Omental fat pad (tissue), 4 donors: ENCODE results near the gene SYT17. TPM values are rescaled to one million over a fixed set of nuclear protein-coding genes. Genes with fewer than 3 reads are reported as not detected.

Experiments used
- ATAC-seq: fragments of 150-250 bp; one replicate; pipeline ENCODE4 v1.9.1; 2016; ENCODE audit warnings: mild to moderate bottlenecking, moderate library complexity; ENCODE audit not compliant: low FRiP score
- DNase-seq: peaks from one replicate; pipeline ENCODE4 v3.0.0-alpha.2; 2019; ENCODE audit warnings: low spot score
- CTCF ChIP-seq, 3 donors: fragments of 450-650 bp; IDR thresholded peaks; one replicate each; pipeline ENCODE4 v1.5.1; 2016 to 2017; ENCODE audit warnings: antibody characterized with exemption in 3 of 3, mild to moderate bottlenecking in 3 of 3, moderate library complexity in 2 of 3
- total RNA-seq, 4 donors: library from RNA; depleted of rRNA; stranded (reverse); fragments of >200 nt; gene quantifications; one replicate each; pipeline ENCODE4 v1.1.0, GENCODE V29; 2016

Gene SYT17
- total RNA-seq, 4 donors from 2014 or later, result 3.0 to 15.9 (median 7.1) TPM

GRCh38 chr16:19138601-19139000 is 29.4 kb upstream of the SYT17 start:
- TF ChIP-seq CTCF (IDR thresholded peaks at IDR 0.05), result no peak
- ATAC-seq (peak; percentile 62), DNase-seq (no peak)

- TF ChIP-seq CTCF (IDR thresholded peaks at IDR 0.05), result no peak
- no peak for DNase-seq
Measured at GRCh38 chr16:19139436-19140091, 28.5 kb upstream of the SYT17 start.

GRCh38 chr16:19140396-19140795 is 27.6 kb upstream of the SYT17 start:
- DNase-seq, result no peak
- TF ChIP-seq CTCF (IDR thresholded peaks at IDR 0.05), result no peak
- no peak for ATAC-seq

More at GRCh38 chr16:19139436-19140091, 28.5 kb upstream of the SYT17 start:
- no peak for ATAC-seq

GRCh38 chr16:19142939-19143598 is 25.0 kb upstream of the SYT17 start:
- no peak for DNase-seq
- no peak for TF ChIP-seq CTCF (IDR thresholded peaks at IDR 0.05)

GRCh38 chr16:19143599-19143956 is 24.5 kb upstream of the SYT17 start:
- TF ChIP-seq CTCF (IDR thresholded peaks at IDR 0.05), result no peak
- DNase-seq (no peak), ATAC-seq (no peak)

More at GRCh38 chr16:19142939-19143598, 25.0 kb upstream of the SYT17 start:
- no peak for ATAC-seq

- no peak for ATAC-seq
- TF ChIP-seq CTCF (IDR thresholded peaks at IDR 0.05), result no peak
- DNase-seq, result no peak
Measured at GRCh38 chr16:19145010-19145409, 23.0 kb upstream of the SYT17 start.

- ATAC-seq, result no peak
- no peak for DNase-seq
- no peak for TF ChIP-seq CTCF (IDR thresholded peaks at IDR 0.05)
Measured at GRCh38 chr16:19147126-19147525, 20.9 kb upstream of the SYT17 start.
